ENCODE results near the gene SND1.
"Not testable (repeated sequence)": the region's sequence is repeated elsewhere in the genome, so short reads cannot be mapped to it uniquely, and the experiment has no call there.

SND1 gene

GRCh38 chr7:127962589-127963361 is 310.8 kb downstream of the SND1 start:
- DNase-seq (ENCODE audit: low spot score), result no peak

- not testable (repeated sequence) for DNase-seq (ENCODE audit: low spot score)
These were observed 311.9 kb downstream of the SND1 start for GRCh38 chr7:127963850-127964249.

GRCh38 chr7:127967281-127967680 is 315.3 kb downstream of the SND1 start:
- DNase-seq (ENCODE audit: low spot score), result no peak

GRCh38 chr7:127968547-127968946 is 316.6 kb downstream of the SND1 start:
- DNase-seq (ENCODE audit: low spot score), result no peak

GRCh38 chr7:127973832-127974231 is 321.8 kb downstream of the SND1 start:
- no peak for DNase-seq (ENCODE audit: low spot score)

- no peak for DNase-seq (ENCODE audit: low spot score)
These were observed 322.5 kb downstream of the SND1 start for GRCh38 chr7:127974446-127975035.

GRCh38 chr7:127976056-127976737 is 324.2 kb downstream of the SND1 start:
- DNase-seq (ENCODE audit: low spot score), result no peak

- no peak for DNase-seq (ENCODE audit: low spot score)
These were observed 324.7 kb downstream of the SND1 start for GRCh38 chr7:127976738-127977120.

- DNase-seq (ENCODE audit: low spot score), result no peak
These were observed 326.4 kb downstream of the SND1 start for GRCh38 chr7:127978421-127978820.

GRCh38 chr7:127979113-127979727 is 327.2 kb downstream of the SND1 start:
- no peak for DNase-seq (ENCODE audit: low spot score)

- no peak for DNase-seq (ENCODE audit: low spot score)
These were observed 327.7 kb downstream of the SND1 start for GRCh38 chr7:127979728-127980126.

- no peak for DNase-seq (ENCODE audit: low spot score)
These were observed 328.9 kb downstream of the SND1 start for GRCh38 chr7:127980901-127981300.

- DNase-seq (ENCODE audit: low spot score), result no peak
These were observed 330.0 kb downstream of the SND1 start for GRCh38 chr7:127981965-127982364.

- DNase-seq (ENCODE audit: low spot score), result no peak
These were observed 331.9 kb downstream of the SND1 start for GRCh38 chr7:127983804-127984332.

- no peak for DNase-seq (ENCODE audit: low spot score)
These were observed 334.9 kb downstream of the SND1 start for GRCh38 chr7:127986581-127987521.

GRCh38 chr7:127988751-127989150 is 336.8 kb downstream of the SND1 start:
- DNase-seq (ENCODE audit: low spot score), result no peak

GRCh38 chr7:127993317-127993716 is 341.3 kb downstream of the SND1 start:
- no peak for DNase-seq (ENCODE audit: low spot score)

- DNase-seq (ENCODE audit: low spot score), result no peak
These were observed 342.0 kb downstream of the SND1 start for GRCh38 chr7:127993987-127994386.

GRCh38 chr7:127995156-127995880 is 343.3 kb downstream of the SND1 start:
- DNase-seq (ENCODE audit: low spot score), result no peak

GRCh38 chr7:127995881-127996215 is 343.9 kb downstream of the SND1 start:
- DNase-seq (ENCODE audit: low spot score), result no peak

Measured in left forelimb (tissue), 1 donor.